ENCODE results near the gene KRT5.

DNA sequence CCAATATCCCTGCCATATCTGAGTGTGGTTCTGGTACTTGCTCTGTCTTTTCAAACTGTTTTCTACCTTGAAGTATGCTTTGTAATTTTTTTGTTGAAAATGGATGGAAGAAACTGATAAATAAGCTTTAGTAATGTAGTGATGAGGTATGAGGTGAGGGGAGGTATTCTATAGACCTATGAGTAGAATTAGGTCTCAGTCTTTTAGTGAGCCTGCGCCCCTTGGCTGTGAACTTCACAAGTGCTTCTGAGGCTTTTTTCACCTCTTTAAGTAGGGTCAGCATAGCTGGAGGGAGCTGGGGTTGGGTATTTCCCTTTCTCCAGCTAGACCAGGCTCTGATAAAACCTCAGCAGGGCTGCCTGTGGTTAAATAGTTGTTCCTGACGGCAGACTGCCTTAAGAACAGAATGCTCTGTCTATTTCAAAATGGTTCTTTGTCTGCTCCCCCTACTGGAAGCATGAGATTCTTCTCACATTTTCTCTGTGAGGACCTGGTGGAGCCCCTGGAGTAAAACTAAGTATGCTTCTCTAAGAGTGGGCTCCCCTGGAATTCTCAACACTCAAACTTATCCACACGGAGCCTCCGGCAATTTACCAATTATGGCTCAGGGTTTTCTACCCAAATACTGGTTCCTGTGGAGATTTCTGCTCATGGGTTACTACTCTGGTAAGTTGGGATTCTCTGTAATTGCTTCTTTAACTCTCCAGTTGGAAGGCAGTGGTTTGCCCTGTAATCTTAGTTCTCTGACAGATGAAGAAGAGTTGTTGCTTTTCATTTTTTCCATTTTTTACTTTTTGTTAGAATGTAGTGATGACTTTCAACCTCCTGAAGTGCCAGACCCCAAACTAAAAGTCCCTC, 13.1 kb downstream of the KRT5 start:
- no peak for TF ChIP-seq POLR2A (IDR thresholded peaks at IDR 0.05)
- TF ChIP-seq, protein P1, sequence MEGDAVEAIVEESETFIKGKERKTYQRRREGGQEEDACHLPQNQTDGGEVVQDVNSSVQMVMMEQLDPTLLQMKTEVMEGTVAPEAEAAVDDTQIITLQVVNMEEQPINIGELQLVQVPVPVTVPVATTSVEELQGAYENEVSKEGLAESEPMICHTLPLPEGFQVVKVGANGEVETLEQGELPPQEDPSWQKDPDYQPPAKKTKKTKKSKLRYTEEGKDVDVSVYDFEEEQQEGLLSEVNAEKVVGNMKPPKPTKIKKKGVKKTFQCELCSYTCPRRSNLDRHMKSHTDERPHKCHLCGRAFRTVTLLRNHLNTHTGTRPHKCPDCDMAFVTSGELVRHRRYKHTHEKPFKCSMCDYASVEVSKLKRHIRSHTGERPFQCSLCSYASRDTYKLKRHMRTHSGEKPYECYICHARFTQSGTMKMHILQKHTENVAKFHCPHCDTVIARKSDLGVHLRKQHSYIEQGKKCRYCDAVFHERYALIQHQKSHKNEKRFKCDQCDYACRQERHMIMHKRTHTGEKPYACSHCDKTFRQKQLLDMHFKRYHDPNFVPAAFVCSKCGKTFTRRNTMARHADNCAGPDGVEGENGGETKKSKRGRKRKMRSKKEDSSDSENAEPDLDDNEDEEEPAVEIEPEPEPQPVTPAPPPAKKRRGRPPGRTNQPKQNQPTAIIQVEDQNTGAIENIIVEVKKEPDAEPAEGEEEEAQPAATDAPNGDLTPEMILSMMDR (IDR thresholded peaks at IDR 0.05), result peak in 3 of 4 experiments; percentile 46 to 66 (median 63)

All from prostate gland (tissue), 2 donors.